WERI-Rb-1 (cell line): ENCODE data around the gene TPSG1.

Experiments used
- DNase-seq: peaks from one replicate; pipeline ENCODE4 v3.0.0-alpha.2; 2020
- H3K27ac ChIP-seq: fragments of 250-450 bp; sonication (Bioruptor Pico); 2 replicates; pipeline ENCODE4 v1.5.1; 2020; ENCODE audit warnings: mild to moderate bottlenecking, moderate library complexity
- H3K27me3 ChIP-seq: fragments of 250-450 bp; sonication (Bioruptor Pico); 2 replicates; pipeline ENCODE4 v1.5.1; 2021; ENCODE audit warnings: mild to moderate bottlenecking, low read depth, moderate library complexity; ENCODE audit not compliant: insufficient read depth, severe bottlenecking
- H3K36me3 ChIP-seq: fragments of 250-450 bp; sonication (Bioruptor Pico); 2 replicates; pipeline ENCODE4 v1.5.1; 2020; ENCODE audit warnings: mild to moderate bottlenecking, moderate library complexity
- H3K4me3 ChIP-seq: 2 replicates; pipeline ENCODE4 v1.5.1; 2011; ENCODE audit warnings: low read depth, mild to moderate bottlenecking, control low read depth, low read length
- H3K9me3 ChIP-seq: fragments of 250-450 bp; sonication (Bioruptor Pico); 2 replicates; pipeline ENCODE4 v1.5.1; 2021; ENCODE audit warnings: mild to moderate bottlenecking, moderate library complexity; ENCODE audit not compliant: severe bottlenecking
- TF ChIP-seq, protein P1 (sequence below): IDR thresholded peaks from 2 replicates; pipeline ENCODE4 v1.5.1; 2011; ENCODE audit warnings: low read depth, mild to moderate bottlenecking, control low read depth, inconsistent platforms, low read length

The TPSG1 gene

DNA sequence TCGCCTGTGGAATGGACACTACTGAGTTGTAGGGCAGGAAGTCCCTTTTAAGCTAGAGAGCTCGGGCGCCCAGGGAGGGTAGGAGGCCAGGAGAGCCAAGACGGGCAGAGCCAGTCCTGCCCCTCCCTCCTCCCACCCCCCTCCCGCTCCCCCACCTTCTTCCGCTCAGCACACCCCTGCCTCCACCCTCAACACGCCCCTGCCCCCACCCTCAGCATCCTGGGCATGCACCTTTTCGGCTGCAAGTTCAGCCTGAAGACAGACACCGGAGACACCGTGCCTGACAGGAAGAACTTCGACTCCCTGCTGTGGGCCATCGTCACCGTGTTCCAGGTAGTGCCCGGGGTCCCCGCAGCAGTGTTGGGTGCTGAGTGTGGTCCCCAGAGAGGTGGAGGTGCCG lies 18.3 kb downstream of the TPSG1 start:
- Histone ChIP-seq H3K4me3 (no peak overlapping the region), H3K36me3 (peaks cover 86% of the 10 kb centered on the region), H3K27ac (no peak overlapping the region), H3K9me3 (no peaks in the 10 kb centered on the region), H3K27me3 (no peaks in the 10 kb centered on the region)
- TF ChIP-seq, protein P1, sequence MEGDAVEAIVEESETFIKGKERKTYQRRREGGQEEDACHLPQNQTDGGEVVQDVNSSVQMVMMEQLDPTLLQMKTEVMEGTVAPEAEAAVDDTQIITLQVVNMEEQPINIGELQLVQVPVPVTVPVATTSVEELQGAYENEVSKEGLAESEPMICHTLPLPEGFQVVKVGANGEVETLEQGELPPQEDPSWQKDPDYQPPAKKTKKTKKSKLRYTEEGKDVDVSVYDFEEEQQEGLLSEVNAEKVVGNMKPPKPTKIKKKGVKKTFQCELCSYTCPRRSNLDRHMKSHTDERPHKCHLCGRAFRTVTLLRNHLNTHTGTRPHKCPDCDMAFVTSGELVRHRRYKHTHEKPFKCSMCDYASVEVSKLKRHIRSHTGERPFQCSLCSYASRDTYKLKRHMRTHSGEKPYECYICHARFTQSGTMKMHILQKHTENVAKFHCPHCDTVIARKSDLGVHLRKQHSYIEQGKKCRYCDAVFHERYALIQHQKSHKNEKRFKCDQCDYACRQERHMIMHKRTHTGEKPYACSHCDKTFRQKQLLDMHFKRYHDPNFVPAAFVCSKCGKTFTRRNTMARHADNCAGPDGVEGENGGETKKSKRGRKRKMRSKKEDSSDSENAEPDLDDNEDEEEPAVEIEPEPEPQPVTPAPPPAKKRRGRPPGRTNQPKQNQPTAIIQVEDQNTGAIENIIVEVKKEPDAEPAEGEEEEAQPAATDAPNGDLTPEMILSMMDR: no peak
- DNase-seq: no peak

DNA sequence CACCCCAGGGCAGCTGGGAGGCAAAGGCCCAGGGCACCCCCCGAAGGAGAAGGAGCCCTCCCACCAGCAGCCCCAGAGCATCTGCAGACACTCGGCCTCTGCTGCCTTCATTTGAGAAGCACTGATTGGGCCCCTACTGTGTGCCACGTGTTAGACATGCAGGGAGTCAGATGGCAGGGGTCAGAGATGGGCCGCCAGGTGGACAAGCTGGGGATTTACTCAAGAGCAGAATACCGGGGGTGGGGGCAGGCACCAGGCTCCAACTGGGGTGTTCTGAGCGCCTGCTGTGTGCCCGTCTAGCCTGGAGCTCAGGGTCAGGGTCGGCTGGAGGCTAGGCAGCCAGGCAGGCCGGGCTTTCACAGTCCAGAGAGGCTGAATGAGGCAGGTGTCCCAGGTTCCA lies 18.7 kb downstream of the TPSG1 start:
- peak; percentile 59 for DNase-seq
- Histone ChIP-seq H3K27me3 (no peaks in the 10 kb centered on the region), H3K9me3 (no peaks in the 10 kb centered on the region)

DNA sequence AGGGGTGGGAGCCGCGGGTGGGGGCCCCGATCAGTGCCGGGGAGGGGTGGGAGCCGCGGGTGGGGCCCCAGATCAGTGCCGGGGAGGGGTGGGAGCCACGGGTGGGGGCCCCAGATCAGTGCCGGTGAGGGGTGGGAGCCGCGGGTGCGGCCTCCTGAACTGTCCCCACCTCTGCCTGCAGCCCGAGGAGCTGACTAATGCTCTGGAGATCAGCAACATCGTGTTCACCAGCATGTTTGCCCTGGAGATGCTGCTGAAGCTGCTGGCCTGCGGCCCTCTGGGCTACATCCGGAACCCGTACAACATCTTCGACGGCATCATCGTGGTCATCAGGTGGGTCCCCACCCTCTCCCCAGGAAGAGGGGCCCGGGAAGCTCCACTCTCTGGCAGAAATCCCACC lies 20.1 kb downstream of the TPSG1 start:
- no peak for DNase-seq
- TF ChIP-seq, protein P1: no peak
- Histone ChIP-seq H3K9me3 (no peaks in the 10 kb centered on the region), H3K36me3 (peaks cover 93% of the 10 kb centered on the region), H3K27me3 (no peaks in the 10 kb centered on the region), H3K27ac (no peak overlapping the region), H3K4me3 (no peak overlapping the region)

More for the DNA sequence above, 18.7 kb downstream of the TPSG1 start:
- Histone ChIP-seq H3K4me3 (no peak overlapping the region), H3K36me3 (peaks cover 86% of the 10 kb centered on the region), H3K27ac (no peak overlapping the region)
- TF ChIP-seq, protein P1: peak; percentile 26; the same call in 1 of the 2 replicates

DNA sequence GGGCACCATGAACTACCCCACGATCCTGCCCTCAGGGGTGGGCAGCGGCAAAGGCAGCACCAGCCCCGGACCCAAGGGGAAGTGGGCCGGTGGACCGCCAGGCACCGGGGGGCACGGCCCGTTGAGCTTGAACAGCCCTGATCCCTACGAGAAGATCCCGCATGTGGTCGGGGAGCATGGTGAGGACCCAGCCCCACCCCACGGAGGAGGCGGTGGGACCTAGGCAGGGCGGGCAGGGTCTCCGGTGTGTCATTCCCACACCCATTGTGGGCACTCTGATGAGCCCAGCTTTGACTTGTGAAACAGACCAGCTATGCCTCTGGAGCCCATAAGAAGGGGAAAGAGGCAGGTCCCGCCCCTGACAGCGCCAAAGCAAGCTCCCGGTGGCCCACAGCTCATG lies 22.8 kb downstream of the TPSG1 start:
- Histone ChIP-seq H3K36me3 (peaks cover 76% of the 10 kb centered on the region), H3K9me3 (no peaks in the 10 kb centered on the region), H3K27me3 (no peaks in the 10 kb centered on the region), H3K4me3 (no peak overlapping the region), H3K27ac (no peak overlapping the region)
- TF ChIP-seq, protein P1: no peak
- DNase-seq: no peak

DNA sequence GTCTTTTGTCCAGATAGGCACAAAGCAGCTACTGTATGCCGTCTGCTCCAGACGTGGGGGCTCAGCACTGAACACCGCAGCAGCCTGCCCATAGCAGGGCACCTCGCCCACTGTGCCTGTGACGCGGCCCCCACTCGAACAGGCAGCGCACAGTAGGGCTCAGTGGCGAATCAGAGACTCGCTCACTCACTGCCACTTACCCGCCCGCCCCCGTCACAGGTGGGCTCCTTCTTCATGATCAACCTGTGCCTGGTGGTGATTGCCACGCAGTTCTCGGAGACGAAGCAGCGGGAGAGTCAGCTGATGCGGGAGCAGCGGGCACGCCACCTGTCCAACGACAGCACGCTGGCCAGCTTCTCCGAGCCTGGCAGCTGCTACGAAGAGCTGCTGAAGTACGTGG lies 23.6 kb downstream of the TPSG1 start:
- no peaks in the 10 kb centered on the region for H3K27me3 ChIP-seq
- no peak for DNase-seq
- no peak overlapping the region for H3K4me3 ChIP-seq
- peaks cover 70% of the 10 kb centered on the region for H3K36me3 ChIP-seq
- H3K9me3 ChIP-seq: no peaks in the 10 kb centered on the region
- TF ChIP-seq, protein P1: no peak
- no peak overlapping the region for H3K27ac ChIP-seq

DNA sequence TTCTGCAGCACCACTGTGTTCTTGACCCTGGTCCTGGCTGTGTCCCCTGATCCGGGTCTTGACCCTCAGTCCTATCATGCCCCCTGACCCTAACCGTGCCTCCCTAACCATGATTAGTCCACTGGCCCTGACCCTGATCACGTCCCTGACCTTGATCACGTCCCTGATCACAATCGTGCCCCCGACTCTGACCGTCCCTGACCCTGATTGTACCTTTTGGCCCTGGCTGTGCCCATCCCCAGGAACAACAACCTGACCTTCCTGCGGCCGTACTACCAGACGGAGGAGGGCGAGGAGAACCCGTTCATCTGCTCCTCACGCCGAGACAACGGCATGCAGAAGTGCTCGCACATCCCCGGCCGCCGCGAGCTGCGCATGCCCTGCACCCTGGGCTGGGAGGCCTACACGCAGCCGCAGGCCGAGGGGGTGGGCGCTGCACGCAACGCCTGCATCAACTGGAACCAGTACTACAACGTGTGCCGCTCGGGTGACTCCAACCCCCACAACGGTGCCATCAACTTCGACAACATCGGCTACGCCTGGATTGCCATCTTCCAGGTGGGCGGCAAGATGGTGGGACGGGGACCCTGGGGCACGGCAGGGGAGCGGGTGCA lies 24.9 kb downstream of the TPSG1 start:
- TF ChIP-seq, protein P1: no peak
- DNase-seq: no peak
- H3K27me3 ChIP-seq: no peaks in the 10 kb centered on the region
- no peaks in the 10 kb centered on the region for H3K9me3 ChIP-seq
- H3K27ac ChIP-seq: no peak overlapping the region
- no peak overlapping the region for H3K4me3 ChIP-seq
- H3K36me3 ChIP-seq: peaks cover 61% of the 10 kb centered on the region
